Mesendoderm (in vitro differentiated cells): ENCODE measurements around the gene SMYD1. TPM values are rescaled to one million over a fixed set of nuclear protein-coding genes. Genes with fewer than 3 reads are reported as not detected.
"Not testable (repeated sequence)": the region's sequence is repeated elsewhere in the genome, so short reads cannot be mapped to it uniquely, and the experiment has no call there.

ENCODE experiments used
- DNase-seq: peaks from one replicate; pipeline ENCODE4 v3.0.0; 2013
- H2AK5ac ChIP-seq: 2 replicates; pipeline ENCODE4 v1.6.1; 2013; ENCODE audit warnings: low read length, inconsistent platforms
- H2BK120ac ChIP-seq: 2 replicates; pipeline ENCODE4 v1.6.1; 2013; ENCODE audit warnings: low read depth, mild to moderate bottlenecking, low read length, moderate library complexity, mixed read lengths
- H2BK15ac ChIP-seq: replicated peaks from 2 replicates; pipeline ENCODE4 v1.6.1; 2013; ENCODE audit warnings: low read depth, mild to moderate bottlenecking, moderate library complexity
- H2BK5ac ChIP-seq: 2 replicates; pipeline ENCODE4 v1.6.1; 2013; ENCODE audit warnings: low read length, inconsistent platforms
- H3K18ac ChIP-seq: 2 replicates; pipeline ENCODE4 v1.6.1; 2013; ENCODE audit warnings: mild to moderate bottlenecking, low read length, mixed read lengths
- H3K23ac ChIP-seq: one replicate; pipeline ENCODE4 v1.6.1; 2013; ENCODE audit warnings: low read length
- H3K27ac ChIP-seq: 2 replicates; pipeline ENCODE4 v1.5.1; 2013; ENCODE audit warnings: low read depth, mild to moderate bottlenecking, inconsistent platforms, low read length, moderate library complexity
- H3K27me3 ChIP-seq: 2 replicates; pipeline ENCODE4 v1.6.1; 2013; ENCODE audit warnings: low read length, control low read depth, mild to moderate bottlenecking, inconsistent platforms; ENCODE audit not compliant: insufficient read depth, poor library complexity
- H3K36me3 ChIP-seq: 2 replicates; pipeline ENCODE4 v1.6.1; 2013; ENCODE audit warnings: low read length, inconsistent platforms; ENCODE audit not compliant: control insufficient read depth, insufficient read depth
- H3K4ac ChIP-seq: one replicate; pipeline ENCODE4 v1.6.1; 2013; ENCODE audit warnings: low read depth, mild to moderate bottlenecking, low read length, moderate library complexity
- H3K4me1 ChIP-seq: 2 replicates; pipeline ENCODE4 v1.6.1; 2013; ENCODE audit warnings: low read depth, low read length, inconsistent platforms; ENCODE audit not compliant: control insufficient read depth
- H3K4me2 ChIP-seq: 2 replicates; pipeline ENCODE4 v1.6.1; 2013; ENCODE audit warnings: low read length
- H3K4me3 ChIP-seq: 2 replicates; pipeline ENCODE4 v1.5.1; 2013; ENCODE audit warnings: mild to moderate bottlenecking, low read length
- H3K56ac ChIP-seq: one replicate; pipeline ENCODE4 v1.6.1; 2013; ENCODE audit warnings: low read length
- H3K79me1 ChIP-seq: 2 replicates; pipeline ENCODE4 v1.6.1; 2013; ENCODE audit warnings: low read length, inconsistent platforms
- H3K79me2 ChIP-seq: 2 replicates; pipeline ENCODE4 v1.6.1; 2013; ENCODE audit warnings: mild to moderate bottlenecking, low read length; ENCODE audit not compliant: control insufficient read depth, insufficient read depth
- H3K9ac ChIP-seq: 2 replicates; pipeline ENCODE4 v1.6.1; 2013; ENCODE audit warnings: low read length, inconsistent platforms
- H4K5ac ChIP-seq: one replicate; pipeline ENCODE4 v1.6.1; 2013; ENCODE audit warnings: low read length
- H4K8ac ChIP-seq: one replicate; pipeline ENCODE4 v1.6.1; 2013; ENCODE audit warnings: low read depth, mild to moderate bottlenecking, control low read depth, low read length, moderate library complexity
- WGBS: extraction: QIAGEN DNeasy Blood & Tissue Kit; methylation state at CpG from one replicate; pipeline ENCODE4 v1.1.7; 2013; ENCODE audit warnings: low lambda C conversion rate, missing lambda C conversion rate; ENCODE audit not compliant: insufficient coverage; ENCODE audit errors: extremely low coverage; 5-methylcytosine and 5-hydroxymethylcytosine counted together
- polyA plus RNA-seq, 2 experiments: library from polyadenylated mRNA; stranded (reverse); fragments of 200-250 nt; gene quantifications; one replicate each; pipeline ENCODE4 v1.2.3, GENCODE V29; 2013

SMYD1 gene
- polyA plus RNA-seq (2013, experiment 1 of 2): 0.01 TPM
- 0.01 TPM for polyA plus RNA-seq (2013, experiment 2 of 2)

GRCh38 chr2:88067598-88067997 lies at the start of gene SMYD1:
Gene SMYD1, plus strand, starts transcription at chr2:88067825. Its CDS starts 40 bp downstream, at chr2:88067865.
- H4K8ac ChIP-seq: no peak within 1 kb of the TSS
- no peak within 1 kb of the TSS for H3K23ac ChIP-seq
- no peaks in the 10 kb centered on the region for H3K27me3 ChIP-seq
- no peaks in the 10 kb centered on the region for H3K36me3 ChIP-seq
- H3K9ac ChIP-seq: no peak within 1 kb of the TSS
- H3K18ac ChIP-seq: no peak within 1 kb of the TSS
- no peak within 1 kb of the TSS for H2BK15ac ChIP-seq
- peaks cover 2% of the 10 kb centered on the region for H3K4me1 ChIP-seq
- H3K79me2 ChIP-seq: no peaks in the 10 kb centered on the region
- no peak for DNase-seq
- H3K79me1 ChIP-seq: no peaks in the 10 kb centered on the region
- no peak within 1 kb of the TSS for H4K5ac ChIP-seq
- H3K4me2 ChIP-seq: no peak within 1 kb of the TSS
- H2BK120ac ChIP-seq: no peak within 1 kb of the TSS
- no peak within 1 kb of the TSS for H3K27ac ChIP-seq
- no peak within 1 kb of the TSS for H3K4ac ChIP-seq
- no peak within 1 kb of the TSS for H2BK5ac ChIP-seq
- WGBS: no CpG with 5 or more reads among the region's 8 CpGs
- no peak within 1 kb of the TSS for H2AK5ac ChIP-seq
- no peak within 1 kb of the TSS for H3K56ac ChIP-seq
- no peak within 1 kb of the TSS for H3K4me3 ChIP-seq

- H3K4me3 ChIP-seq, H2BK15ac ChIP-seq, H3K36me3 ChIP-seq, H3K4me2 ChIP-seq, H3K18ac ChIP-seq, H3K4ac ChIP-seq, H3K9ac ChIP-seq, H3K27me3 ChIP-seq, H3K79me1 ChIP-seq, H2BK5ac ChIP-seq, H3K56ac ChIP-seq, H3K23ac ChIP-seq, H3K4me1 ChIP-seq, H2AK5ac ChIP-seq, H4K8ac ChIP-seq, H3K79me2 ChIP-seq, H3K27ac ChIP-seq, H4K5ac ChIP-seq, H2BK120ac ChIP-seq: not testable (repeated sequence)
- DNase-seq: peak; percentile 33
- WGBS: no CpG with 5 or more reads among the region's 11 CpGs
Observed at GRCh38 chr2:88018077-88018805, 49.4 kb upstream of the SMYD1 start.

- Histone ChIP-seq H3K27ac (no peak overlapping the region), H2BK120ac (no peak overlapping the region), H3K4me3 (no peak overlapping the region), H3K36me3 (no peaks in the 10 kb centered on the region), H3K56ac (no peak overlapping the region), H3K79me1 (no peaks in the 10 kb centered on the region), H3K27me3 (no peaks in the 10 kb centered on the region), H3K9ac (no peak overlapping the region), H3K79me2 (no peaks in the 10 kb centered on the region), H2AK5ac (no peak overlapping the region), H3K4me1 (peaks cover 2% of the 10 kb centered on the region), H3K18ac (no peak overlapping the region), H3K23ac (no peak overlapping the region), H3K4me2 (no peak overlapping the region), H2BK5ac (no peak overlapping the region), H3K4ac (no peak overlapping the region), H2BK15ac (no peak overlapping the region), H4K5ac (no peak overlapping the region), H4K8ac (no peak overlapping the region)
- DNase-seq: no peak
- no CpG with 5 or more reads among the region's 6 CpGs for WGBS
Observed at GRCh38 chr2:88018909-88019308, 48.7 kb upstream of the SMYD1 start.

GRCh38 chr2:88019985-88020384 lies 47.6 kb upstream of the SMYD1 start:
- Histone ChIP-seq H3K27me3 (no peaks in the 10 kb centered on the region), H3K9ac (no peak overlapping the region), H3K36me3 (no peaks in the 10 kb centered on the region), H3K4me3 (no peak overlapping the region), H4K5ac (no peak overlapping the region), H3K56ac (no peak overlapping the region), H2BK15ac (no peak overlapping the region), H2AK5ac (no peak overlapping the region), H2BK120ac (no peak overlapping the region), H3K4me1 (peaks cover 2% of the 10 kb centered on the region), H4K8ac (no peak overlapping the region), H2BK5ac (no peak overlapping the region), H3K4me2 (no peak overlapping the region), H3K23ac (no peak overlapping the region), H3K4ac (no peak overlapping the region), H3K18ac (no peak overlapping the region), H3K79me1 (no peaks in the 10 kb centered on the region), H3K79me2 (no peaks in the 10 kb centered on the region), H3K27ac (no peak overlapping the region)
- WGBS: no CpG with 5 or more reads among the region's 3 CpGs
- no peak for DNase-seq

- H3K36me3 ChIP-seq: no peaks in the 10 kb centered on the region
- H3K79me2 ChIP-seq: no peaks in the 10 kb centered on the region
- no peak overlapping the region for H3K27ac ChIP-seq
- no peak overlapping the region for H2AK5ac ChIP-seq
- H3K9ac ChIP-seq: no peak overlapping the region
- no peak overlapping the region for H3K23ac ChIP-seq
- no peak overlapping the region for H2BK15ac ChIP-seq
- no peak overlapping the region for H3K56ac ChIP-seq
- no peak overlapping the region for H3K18ac ChIP-seq
- no peak overlapping the region for H2BK120ac ChIP-seq
- no peak overlapping the region for H3K4ac ChIP-seq
- no peak overlapping the region for H4K5ac ChIP-seq
- H3K27me3 ChIP-seq: no peaks in the 10 kb centered on the region
- no peak overlapping the region for H4K8ac ChIP-seq
- H2BK5ac ChIP-seq: no peak overlapping the region
- WGBS: no CpG with 5 or more reads among the region's 5 CpGs
- H3K4me3 ChIP-seq: no peak overlapping the region
- no peaks in the 10 kb centered on the region for H3K4me1 ChIP-seq
- DNase-seq: no peak
- H3K79me1 ChIP-seq: no peaks in the 10 kb centered on the region
- H3K4me2 ChIP-seq: no peak overlapping the region
Observed at GRCh38 chr2:88022669-88022921, 45.0 kb upstream of the SMYD1 start.

GRCh38 chr2:88024509-88024908 lies 43.1 kb upstream of the SMYD1 start:
- H3K79me2 ChIP-seq: no peaks in the 10 kb centered on the region
- H3K56ac ChIP-seq: no peak overlapping the region
- H2AK5ac ChIP-seq: no peak overlapping the region
- H3K36me3 ChIP-seq: no peaks in the 10 kb centered on the region
- no peak overlapping the region for H2BK5ac ChIP-seq
- H3K23ac ChIP-seq: no peak overlapping the region
- H2BK120ac ChIP-seq: no peak overlapping the region
- no peak overlapping the region for H2BK15ac ChIP-seq
- no peak overlapping the region for H3K18ac ChIP-seq
- no CpG with 5 or more reads among the region's 6 CpGs for WGBS
- no peak overlapping the region for H3K9ac ChIP-seq
- no peak overlapping the region for H4K8ac ChIP-seq
- H3K4me2 ChIP-seq: no peak overlapping the region
- H3K27ac ChIP-seq: no peak overlapping the region
- H3K4ac ChIP-seq: no peak overlapping the region
- H3K27me3 ChIP-seq: no peaks in the 10 kb centered on the region
- no peak overlapping the region for H3K4me3 ChIP-seq
- peak; percentile 85 for DNase-seq
- H4K5ac ChIP-seq: no peak overlapping the region
- H3K4me1 ChIP-seq: no peaks in the 10 kb centered on the region
- no peaks in the 10 kb centered on the region for H3K79me1 ChIP-seq
